Erythroblast (primary cell): ENCODE results near the gene TP53INP2.

ENCODE experiments used
- GATA1 ChIP-seq: IDR thresholded peaks from 2 replicates; pipeline ENCODE4 v1.6.1; 2011; ENCODE audit warnings: low read depth, mild to moderate bottlenecking, control low read depth, low read length, moderate library complexity
- POLR2A ChIP-seq: IDR thresholded peaks from 2 replicates; pipeline ENCODE4 v1.6.1; 2011; ENCODE audit warnings: mild to moderate bottlenecking, low read length

- TF ChIP-seq POLR2A: no peak
- TF ChIP-seq GATA1: no peak
Observed at GRCh38 chr20:34732523-34732922, 28.4 kb downstream of the TP53INP2 start.
